C1 segment of cervical spinal cord (tissue), 14 donors: ENCODE data around the gene SLC5A1.

Experiments
- DNase-seq, 14 donors: peaks; one replicate each; lab custom pipeline; 2025; lab: John Stamatoyannopoulos, UW

The SLC5A1 gene

DNA sequence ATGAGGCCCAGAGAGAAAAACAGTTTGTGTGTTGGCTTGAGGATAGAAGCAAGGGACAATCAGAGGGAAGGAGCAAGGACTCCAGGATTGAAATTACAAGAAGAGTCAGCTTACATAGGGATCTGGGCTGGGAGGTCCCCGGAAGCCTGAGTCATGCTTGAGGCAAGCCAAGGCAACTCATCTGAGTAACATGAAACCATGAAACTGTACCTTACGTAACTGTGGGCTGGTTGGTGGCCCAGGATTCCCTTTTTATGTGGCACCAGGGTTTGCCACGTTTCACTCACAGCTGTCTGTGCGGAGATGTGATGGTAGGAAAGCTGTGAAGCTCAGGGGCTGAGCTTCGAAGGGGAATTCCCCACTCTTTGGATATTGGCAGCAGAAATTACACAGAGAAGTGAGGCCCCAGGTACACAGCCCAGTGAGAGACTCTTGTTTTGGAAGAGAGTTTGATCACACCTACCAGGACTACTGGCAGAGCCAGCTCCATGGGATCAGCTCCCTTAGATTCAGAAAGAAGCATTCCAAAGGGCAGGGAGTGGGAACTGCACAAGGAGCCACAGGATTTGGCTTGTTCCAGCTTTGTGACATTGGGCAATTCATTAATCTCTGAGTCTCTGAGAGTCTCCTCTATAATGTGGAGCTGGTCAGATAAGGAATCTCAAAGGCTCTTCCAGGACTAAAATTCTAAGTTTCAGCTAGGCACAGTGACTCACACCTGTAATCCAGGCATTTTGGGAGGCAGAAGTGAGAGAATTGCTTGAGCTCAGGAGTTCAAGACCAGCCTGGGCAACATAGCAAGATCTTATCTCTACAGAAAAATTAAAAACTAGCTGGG is 7.8 kb downstream of the SLC5A1 start:
- no peak for DNase-seq

DNA sequence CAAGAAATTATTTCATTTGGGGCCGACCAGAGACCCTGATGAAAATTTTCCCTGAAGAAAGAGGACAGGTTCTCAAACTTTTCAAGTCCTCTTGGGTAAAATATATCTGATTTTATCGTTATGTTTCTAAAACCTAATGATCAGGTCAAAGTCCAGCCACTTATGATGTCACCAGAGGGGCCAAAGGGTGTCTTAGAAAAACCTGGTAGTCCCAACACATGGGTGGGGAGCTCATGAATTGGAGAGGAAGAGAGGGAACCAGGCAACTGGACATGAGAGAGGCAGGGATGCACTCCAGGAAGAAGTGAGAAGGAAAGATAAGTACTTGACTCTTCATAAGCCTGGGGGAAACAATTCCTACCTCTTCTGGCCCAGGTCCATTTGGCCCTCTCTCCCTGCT is 9.2 kb downstream of the SLC5A1 start:
- DNase-seq = no peak

GRCh38 chr22:32052936-32053791 is 10.1 kb downstream of the SLC5A1 start:
- no peak for DNase-seq

DNA sequence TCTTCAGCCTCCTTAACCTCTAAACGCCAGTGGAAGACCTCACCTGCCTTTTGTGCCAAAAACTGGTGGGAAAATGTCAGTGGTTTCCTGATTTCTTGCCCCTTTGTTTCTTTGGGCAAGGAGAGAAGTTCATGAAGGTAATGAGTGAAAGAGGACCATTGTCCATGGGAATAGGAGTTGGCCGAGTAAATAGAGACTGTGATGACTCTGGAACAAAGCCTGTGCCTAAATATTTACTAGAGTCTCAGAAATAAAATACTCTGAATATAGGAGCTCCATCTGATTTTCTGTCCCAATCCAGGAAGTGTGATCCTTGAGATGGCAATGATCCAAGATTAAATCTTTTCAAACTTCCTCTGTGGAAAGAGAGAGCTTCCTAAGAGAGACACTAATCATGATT is 12.0 kb downstream of the SLC5A1 start:
- DNase-seq = no peak

- DNase-seq = no peak
Observed at GRCh38 chr22:32058656-32059260, 15.7 kb downstream of the SLC5A1 start.

- DNase-seq = no peak
Observed at GRCh38 chr22:32059426-32059825, 16.4 kb downstream of the SLC5A1 start.

- DNase-seq = no peak
Observed at GRCh38 chr22:32063701-32064100, 20.6 kb downstream of the SLC5A1 start.

GRCh38 chr22:32066820-32067219 is 23.8 kb downstream of the SLC5A1 start:
- no peak for DNase-seq

- DNase-seq = no peak
Observed at GRCh38 chr22:32067613-32068012, 24.6 kb downstream of the SLC5A1 start.

- DNase-seq = no peak
Observed at GRCh38 chr22:32069579-32070372, 26.7 kb downstream of the SLC5A1 start.

GRCh38 chr22:32073262-32073661 is 30.2 kb downstream of the SLC5A1 start:
- no peak for DNase-seq

- DNase-seq = no peak
Observed at GRCh38 chr22:32073823-32074380, 30.8 kb downstream of the SLC5A1 start.

GRCh38 chr22:32075997-32076760 is 33.1 kb downstream of the SLC5A1 start:
- DNase-seq = no peak

- no peak for DNase-seq
Observed at GRCh38 chr22:32076761-32077084, 33.7 kb downstream of the SLC5A1 start.

GRCh38 chr22:32077151-32077550 is 34.1 kb downstream of the SLC5A1 start:
- DNase-seq = no peak

GRCh38 chr22:32079130-32080089 is 36.3 kb downstream of the SLC5A1 start:
- DNase-seq = peak in 1 of 14 donors; percentile 6

GRCh38 chr22:32080904-32081303 is 37.8 kb downstream of the SLC5A1 start:
- no peak for DNase-seq

- DNase-seq = no peak
Observed at GRCh38 chr22:32082331-32082730, 39.3 kb downstream of the SLC5A1 start.

GRCh38 chr22:32083000-32083399 is 39.9 kb downstream of the SLC5A1 start:
- no peak for DNase-seq
